ENCODE results near the gene PNKD.

DNA sequence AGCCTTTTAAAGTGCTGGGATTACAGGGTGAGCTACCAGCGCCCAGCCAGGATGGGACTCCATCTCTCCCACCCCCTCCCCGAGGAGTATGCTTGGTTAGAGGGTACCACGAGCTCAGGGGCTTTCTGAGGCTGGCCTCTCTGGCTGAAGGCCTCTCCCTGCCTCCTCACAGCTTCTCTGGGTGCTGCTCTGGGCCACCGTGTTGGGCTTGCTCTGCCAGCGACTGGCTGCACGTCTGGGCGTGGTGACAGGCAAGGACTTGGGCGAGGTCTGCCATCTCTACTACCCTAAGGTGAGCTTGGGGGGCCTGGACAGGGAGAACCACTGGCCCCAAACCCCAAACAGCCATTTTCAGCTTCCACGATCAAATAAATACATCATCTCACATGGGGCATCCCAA, 114.7 kb downstream of the PNKD start:
- TF ChIP-seq POLR2A (IDR thresholded peaks at IDR 0.05; ENCODE audit: low read depth, low read length) = no peak
- no peak for TF ChIP-seq SPI1 (IDR thresholded peaks at IDR 0.05; ENCODE audit: low read depth, low read length)
- TF ChIP-seq POLR2AphosphoS5 (IDR thresholded peaks at IDR 0.05; ENCODE audit: low read depth, low read length) = no peak

Data from GM12891 (cell line).